COLO668 (cell line): ENCODE measurements around the gene ATOSB.

Experiments
- DNase-seq: peaks from one replicate; lab custom pipeline; 2025; ENCODE audit not compliant: unreplicated experiment; lab: John Stamatoyannopoulos, UW

Gene ATOSB

GRCh38 chr9:35054871-35055644 is 60.6 kb downstream of the ATOSB start:
- no peak for DNase-seq

DNA sequence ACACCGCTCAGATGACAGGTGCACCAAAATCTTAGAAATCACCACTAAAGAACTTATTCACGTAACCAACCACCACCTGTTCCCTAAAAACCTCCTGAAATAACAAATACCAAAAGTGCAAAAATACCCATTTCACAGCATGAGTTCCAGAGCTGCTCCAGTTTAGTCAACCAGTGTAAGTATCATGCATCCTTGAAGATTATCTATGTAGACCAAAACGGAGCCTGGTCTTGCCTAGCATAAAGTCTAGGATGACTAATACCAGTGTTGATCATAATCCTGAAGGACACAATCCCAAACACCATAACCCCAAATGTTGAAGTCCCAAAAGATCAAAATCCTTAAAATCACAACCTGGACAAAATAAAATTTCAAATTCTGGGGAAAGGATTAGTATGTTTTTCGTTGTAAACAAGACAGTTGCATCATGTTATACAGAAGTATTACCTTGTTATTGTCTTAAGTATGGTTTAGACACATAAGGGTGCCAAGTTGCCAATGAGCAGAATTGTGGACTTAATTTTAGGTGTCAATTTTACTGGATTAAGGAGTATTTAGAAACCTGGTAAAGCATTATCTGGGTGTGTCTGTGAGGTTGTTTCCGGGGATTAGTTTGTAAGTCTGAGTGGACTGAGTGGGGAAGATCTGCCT is 61.4 kb downstream of the ATOSB start:
- no peak for DNase-seq
